ENCODE results near the gene CCIN.

- TF ChIP-seq MAZ (IDR thresholded peaks at IDR 0.05; ENCODE audit: borderline replicate concordance, low read depth, low read length) (no peak), CTCF (conservative IDR thresholded peaks at IDR 0.05; ENCODE audit: low read depth, low read length) (no peak), USF2 (IDR thresholded peaks at IDR 0.05; ENCODE audit: low read depth, low read length) (no peak), POLR2A (IDR thresholded peaks at IDR 0.05; ENCODE audit: low read depth, low read length) (no peak), FOS (IDR thresholded peaks at IDR 0.05; ENCODE audit: low read depth, low read length) (no peak), CEBPB (IDR thresholded peaks at IDR 0.05; ENCODE audit: low read depth, low read length) (no peak), SMC3 (IDR thresholded peaks at IDR 0.05; ENCODE audit: low read depth, low read length) (no peak), RFX5 (IDR thresholded peaks at IDR 0.05; ENCODE audit: low read depth, low read length) (no peak), ELK1 (IDR thresholded peaks at IDR 0.05; ENCODE audit: borderline replicate concordance, low read depth, low read length) (no peak), BHLHE40 (IDR thresholded peaks at IDR 0.05; ENCODE audit: low read depth, low read length) (no peak), RCOR1 (IDR thresholded peaks at IDR 0.05; ENCODE audit: insufficient replicate concordance, low read length) (no peak), RAD21 (IDR thresholded peaks at IDR 0.05; ENCODE audit: low read length) (no peak), MAFK (IDR thresholded peaks at IDR 0.05; ENCODE audit: low read depth, low read length) (no peak)
Measured at GRCh38 chr9:36129139-36129538, 40.0 kb upstream of the CCIN start.
